OCI-M2 (cell line): Measurements from ENCODE around the gene RAP1GAP.
"Not testable (repeated sequence)": the region's sequence is repeated elsewhere in the genome, so short reads cannot be mapped to it uniquely, and the experiment has no call there.

ENCODE experiments used
- DNase-seq: peaks from one replicate; lab custom pipeline; 2025; ENCODE audit not compliant: unreplicated experiment; lab: John Stamatoyannopoulos, UW

RAP1GAP gene

GRCh38 chr1:21574466-21575151 is 94.5 kb downstream of the RAP1GAP start:
- DNase-seq: no peak

DNA sequence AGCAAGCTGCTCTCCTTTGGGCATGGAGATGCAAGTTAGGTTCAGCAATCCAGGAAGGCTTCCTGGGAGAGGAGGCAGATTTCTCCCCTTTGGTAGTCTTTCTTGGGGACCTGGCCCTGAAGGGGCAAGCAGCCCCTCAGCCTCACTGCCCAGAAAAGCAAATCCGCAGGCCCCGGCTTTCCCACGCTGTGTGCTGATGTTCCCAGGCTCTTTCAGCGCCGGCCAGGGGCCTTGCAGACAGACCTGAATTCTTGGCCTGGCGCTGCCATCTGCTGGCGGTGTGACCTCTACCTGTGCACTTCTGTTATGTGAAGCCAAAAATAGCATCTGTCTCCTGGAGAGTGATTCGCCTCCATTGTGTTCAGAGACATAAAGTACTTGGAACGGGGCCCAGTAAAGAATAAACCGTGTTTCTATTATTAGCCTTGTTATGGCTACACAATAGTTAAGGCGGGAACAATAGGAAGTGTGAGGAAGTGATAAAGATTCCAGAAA is 95.1 kb downstream of the RAP1GAP start:
- DNase-seq: no peak

GRCh38 chr1:21573475-21573874 is 95.7 kb downstream of the RAP1GAP start:
- DNase-seq: no peak

DNA sequence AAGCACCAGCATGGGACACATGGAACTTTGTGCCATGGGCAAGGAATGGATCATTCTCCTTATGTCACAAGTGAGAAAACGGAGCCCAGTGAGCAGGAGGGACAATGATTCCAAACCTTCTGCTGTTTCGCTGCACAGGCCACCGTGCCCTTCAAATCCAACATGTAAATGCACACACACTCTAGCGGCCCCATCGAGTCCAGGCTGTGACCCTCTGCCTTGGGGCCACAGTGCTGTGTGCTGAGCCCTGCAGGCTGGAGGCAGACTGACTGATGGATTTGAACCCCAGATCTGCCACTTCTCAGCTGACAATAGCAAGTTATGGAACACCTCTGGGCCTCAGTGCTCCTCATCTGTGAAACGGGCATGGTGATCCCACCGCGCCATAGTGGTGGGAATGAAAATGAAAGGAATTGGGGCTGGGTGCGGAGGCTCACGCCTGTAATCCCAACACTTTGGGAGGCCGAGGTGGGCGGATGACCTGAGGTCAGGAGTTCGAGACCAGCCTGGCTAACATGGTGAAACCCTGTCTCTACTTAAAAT is 96.4 kb downstream of the RAP1GAP start:
- DNase-seq: no peak

- DNase-seq: no peak
These were observed 96.9 kb downstream of the RAP1GAP start for GRCh38 chr1:21572221-21572620.

DNA sequence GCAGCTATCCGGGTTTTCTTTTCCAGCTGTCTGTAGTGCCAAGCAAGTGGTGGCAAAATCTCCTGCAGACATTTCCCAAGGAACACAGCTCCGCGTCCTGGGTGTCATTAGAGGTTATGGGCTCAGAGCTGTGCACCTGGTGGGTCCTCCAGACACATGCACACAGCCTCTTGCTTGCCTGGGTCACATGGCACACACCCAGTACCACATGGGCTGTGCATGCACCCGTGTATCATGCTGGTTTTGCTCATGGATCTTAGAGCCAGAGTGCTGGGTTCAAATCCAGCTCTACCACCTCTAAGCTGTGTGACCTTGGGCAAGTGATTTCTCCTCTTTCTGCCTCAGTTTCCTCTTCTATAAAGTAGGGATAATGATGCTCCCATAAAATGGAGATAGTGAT is 98.3 kb downstream of the RAP1GAP start:
- DNase-seq: no peak

GRCh38 chr1:21570528-21570875 is 98.7 kb downstream of the RAP1GAP start:
- no peak for DNase-seq

DNA sequence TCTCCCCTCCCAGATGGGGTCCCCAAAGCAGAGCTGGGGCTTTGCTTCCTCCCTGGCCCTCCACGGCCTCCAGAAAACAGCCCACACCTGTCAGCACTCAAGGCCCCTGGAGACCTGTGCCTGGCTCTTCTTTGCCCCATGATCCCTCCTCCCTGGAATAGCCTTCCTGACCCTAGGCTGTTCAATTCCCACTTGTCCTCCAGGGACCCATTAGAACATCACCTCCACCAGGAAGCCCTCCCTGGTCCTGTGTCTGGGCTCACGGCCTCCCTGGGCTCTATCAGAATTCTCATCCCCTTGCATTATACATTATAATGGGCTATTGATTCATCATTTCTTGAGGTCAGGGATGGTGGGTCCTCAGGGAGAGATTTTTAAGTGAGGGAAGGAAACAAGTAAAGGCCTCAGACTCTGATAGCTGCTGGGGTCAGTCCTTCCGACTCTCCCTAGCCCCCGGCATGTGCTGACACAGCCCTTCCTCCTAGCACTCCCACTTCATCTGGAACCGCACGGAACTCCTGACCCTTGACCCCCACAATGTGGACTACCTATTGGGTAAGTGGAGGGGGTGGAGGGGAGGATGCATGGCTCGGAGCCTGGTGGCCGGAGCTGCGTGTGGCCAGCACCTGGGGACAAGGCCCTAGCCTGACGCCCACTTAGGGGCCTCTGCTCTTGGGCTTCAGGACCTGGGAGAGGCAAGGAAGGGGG is 99.2 kb downstream of the RAP1GAP start:
- DNase-seq: no peak

GRCh38 chr1:21568809-21569385 is 100.3 kb downstream of the RAP1GAP start:
- no peak for DNase-seq

- DNase-seq: no peak
These were observed 101.0 kb downstream of the RAP1GAP start for GRCh38 chr1:21568006-21568746.

DNA sequence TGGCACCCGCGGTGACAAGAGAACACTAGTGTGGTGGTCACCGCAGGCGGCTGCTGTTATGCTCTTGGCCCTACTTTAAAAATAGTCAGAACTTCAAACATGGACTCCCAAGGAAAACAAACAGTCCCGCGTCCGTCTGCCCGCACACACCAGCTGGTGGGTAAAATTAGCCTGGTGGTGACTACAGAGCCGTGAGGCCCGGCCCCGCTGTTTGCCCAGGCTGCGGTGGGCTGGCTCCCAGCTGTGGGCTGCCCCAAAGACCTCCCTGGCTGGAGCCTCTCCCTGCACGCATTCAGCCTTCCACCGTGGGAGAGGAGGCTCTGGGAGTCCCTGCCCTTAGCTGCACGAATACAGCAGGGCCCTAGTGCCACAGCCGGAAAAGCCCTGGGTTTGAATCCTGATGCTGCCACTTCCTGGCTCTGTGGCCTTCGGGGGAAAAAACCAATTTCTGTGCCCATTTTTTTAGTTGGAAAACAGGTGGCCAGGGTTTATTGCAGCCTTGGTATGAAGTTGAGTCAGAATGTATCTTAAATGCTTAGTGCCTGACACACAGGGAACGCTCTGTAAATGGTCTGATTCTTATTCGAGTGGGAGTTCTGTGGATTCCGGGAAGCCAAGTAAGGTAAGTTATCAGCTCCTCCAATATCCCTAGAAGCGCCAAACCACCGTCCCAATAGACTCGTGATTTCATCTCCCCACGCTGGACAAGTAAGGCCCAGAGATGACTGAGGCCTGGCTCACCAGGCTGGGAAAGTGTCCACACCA is 101.7 kb downstream of the RAP1GAP start:
- no peak for DNase-seq

GRCh38 chr1:21566361-21566760 is 102.8 kb downstream of the RAP1GAP start:
- DNase-seq: not testable (repeated sequence)

DNA sequence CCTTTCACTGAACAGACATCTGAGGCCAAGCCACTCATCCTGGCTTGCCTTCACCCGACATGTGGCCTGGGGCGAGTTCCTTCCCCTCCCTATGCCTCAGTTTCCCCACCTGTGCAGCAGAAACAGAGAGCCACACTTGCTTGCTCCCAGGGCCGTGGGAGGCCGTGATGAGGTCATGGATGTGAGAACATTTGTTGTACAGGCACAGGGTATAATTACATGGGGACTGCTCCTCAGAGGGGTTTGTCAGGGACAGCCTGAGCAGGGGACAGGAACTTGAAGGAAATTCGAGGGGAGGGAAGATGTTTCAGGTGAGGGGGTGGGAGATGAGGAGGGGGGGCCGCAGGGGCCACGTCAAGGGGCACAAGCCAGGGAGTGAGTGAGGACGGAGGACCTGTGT is 103.9 kb downstream of the RAP1GAP start:
- no peak for DNase-seq

- DNase-seq: no peak
These were observed 104.5 kb downstream of the RAP1GAP start for GRCh38 chr1:21564521-21565095.

- no peak for DNase-seq
These were observed 105.2 kb downstream of the RAP1GAP start for GRCh38 chr1:21563971-21564370.

DNA sequence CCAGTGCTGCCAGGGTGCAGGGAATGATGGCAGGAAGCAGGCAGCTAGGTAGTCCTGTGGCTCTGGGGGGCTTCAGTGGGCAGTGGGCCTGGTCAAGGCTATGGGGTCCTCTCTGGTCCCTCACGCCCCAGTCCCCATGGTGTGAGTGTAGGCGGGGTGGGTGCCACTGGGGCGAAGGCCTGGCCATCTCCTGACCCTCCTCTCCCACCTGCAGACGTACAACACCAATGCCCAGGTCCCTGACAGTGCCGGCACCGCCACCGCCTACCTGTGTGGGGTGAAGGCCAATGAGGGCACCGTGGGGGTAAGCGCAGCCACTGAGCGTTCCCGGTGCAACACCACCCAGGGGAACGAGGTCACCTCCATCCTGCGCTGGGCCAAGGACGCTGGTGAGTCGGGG is 106.3 kb downstream of the RAP1GAP start:
- DNase-seq: no peak

DNA sequence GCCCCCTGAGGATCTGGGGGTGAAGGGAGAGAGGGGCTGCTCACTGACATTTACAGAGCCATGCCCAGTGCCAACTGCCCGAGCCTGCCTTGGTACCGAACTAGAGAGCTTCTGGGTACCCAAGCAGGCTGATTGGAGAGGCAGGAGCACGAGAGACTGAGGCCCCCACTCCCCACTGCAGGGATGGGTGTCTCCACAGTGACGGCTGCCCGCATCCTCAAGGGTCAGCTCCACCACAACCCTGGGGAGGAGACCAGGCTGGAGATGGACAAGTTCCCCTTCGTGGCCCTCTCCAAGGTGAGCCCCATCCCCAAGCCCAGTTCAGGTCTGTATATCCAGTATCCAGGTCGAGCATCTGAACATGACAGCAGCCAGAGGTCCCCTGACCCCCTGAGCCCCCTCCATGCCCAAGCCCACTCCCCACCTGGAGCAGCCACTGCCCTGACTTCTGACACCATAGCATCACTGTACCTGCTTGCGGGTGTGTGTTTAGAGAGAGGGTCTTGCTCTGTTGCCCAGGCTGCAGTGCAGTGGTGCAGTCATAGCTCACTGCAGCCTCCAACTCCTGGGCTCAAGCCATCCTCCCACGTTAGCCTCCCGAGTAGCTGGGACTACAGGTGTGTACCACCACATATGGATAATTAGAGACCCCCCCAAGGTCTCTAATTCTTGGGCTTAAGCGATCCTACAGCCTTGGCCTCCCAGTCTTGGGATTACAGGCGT is 108.1 kb downstream of the RAP1GAP start:
- no peak for DNase-seq

- DNase-seq: no peak
These were observed 109.2 kb downstream of the RAP1GAP start for GRCh38 chr1:21559788-21560567.
